ENCODE measurements around the gene HDAC4. TPM values are rescaled to one million over a fixed set of nuclear protein-coding genes. Genes with fewer than 3 reads are reported as not detected.

HDAC4 gene
- total and polyA plus RNA-seq, 2 experiments from 2014 or later, result 8.1 to 41.8 TPM

DNA sequence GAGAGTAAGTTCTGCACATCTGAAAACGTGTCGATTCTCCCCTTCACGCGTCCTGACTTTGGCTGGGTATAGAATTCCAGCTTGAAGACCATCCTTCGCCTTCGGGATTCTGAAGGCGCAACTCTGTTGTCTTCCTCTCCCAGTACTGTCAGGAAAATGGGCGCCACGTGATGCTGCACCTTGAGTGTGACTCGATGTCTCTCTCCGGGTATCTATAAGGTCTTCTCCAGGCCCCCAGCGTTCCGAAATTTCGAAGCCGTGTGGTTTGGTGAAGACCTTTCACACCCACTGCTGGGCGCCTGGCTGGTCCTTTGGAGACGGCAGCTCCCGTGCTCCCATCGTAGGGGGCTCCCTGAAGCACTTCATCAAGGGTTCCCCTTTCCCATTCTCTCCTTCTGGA is 203.7 kb downstream of the HDAC4 start:
- peaks cover 8% of the 10 kb centered on the region for H3K27me3 Mint-ChIP-seq (ENCODE audit: insufficient read depth, low read depth, poor library complexity)
- H3K4me3 Mint-ChIP-seq, result no peak overlapping the region
- H3K9me2 ChIP-seq (ENCODE audit: insufficient read depth), result no peaks in the 10 kb centered on the region
- H2AFZ ChIP-seq, result no peak overlapping the region
- H3K4me2 ChIP-seq, result no peak overlapping the region
- peaks cover 9% of the 10 kb centered on the region; the same call in 1 of the 2 replicates for H3K4me1 ChIP-seq (ENCODE audit: insufficient read depth)
- H4K20me1 ChIP-seq (replicated peaks; ENCODE audit: insufficient read depth), result no peaks in the 10 kb centered on the region; the same call in 1 of the 2 replicates
- H3F3A ChIP-seq (replicated peaks; ENCODE audit: low read depth), result no peaks in the 10 kb centered on the region
- no peaks in the 10 kb centered on the region for H3K9me3 Mint-ChIP-seq
- H3K79me2 ChIP-seq (replicated peaks; ENCODE audit: insufficient read depth), result peaks cover 34% of the 10 kb centered on the region
- H3K27me3 ChIP-seq (ENCODE audit: insufficient read depth), result no peaks in the 10 kb centered on the region
- peaks cover 27% of the 10 kb centered on the region for H3K4me1 Mint-ChIP-seq
- peaks cover 7% of the 10 kb centered on the region; the same call in 2 of the 3 replicates for H3K36me3 Mint-ChIP-seq (ENCODE audit: low read depth)
- H3K4me3 ChIP-seq, result no peak overlapping the region
- no peak for TF ChIP-seq EZH2 (IDR thresholded peaks at IDR 0.05; ENCODE audit: low read depth, unreplicated experiment)
- H3K27ac ChIP-seq (ENCODE audit: low read depth), result no peak overlapping the region
- H3K27ac Mint-ChIP-seq, result no peak overlapping the region
- ATAC-seq (no peak), DNase-seq (ENCODE audit: low spot score) (no peak)
- no peaks in the 10 kb centered on the region for H3K36me3 ChIP-seq (ENCODE audit: insufficient read depth)

- Histone ChIP-seq H3K36me3 (ENCODE audit: insufficient read depth) (no peaks in the 10 kb centered on the region), H3F3A (replicated peaks; ENCODE audit: low read depth) (no peaks in the 10 kb centered on the region), H4K20me1 (replicated peaks; ENCODE audit: insufficient read depth) (no peaks in the 10 kb centered on the region; the same call in 1 of the 2 replicates), H2AFZ (no peak overlapping the region), H3K79me2 (replicated peaks; ENCODE audit: insufficient read depth) (peaks cover 31% of the 10 kb centered on the region), H3K4me1 (ENCODE audit: insufficient read depth) (peaks cover 3% of the 10 kb centered on the region; the same call in 1 of the 2 replicates), H3K27me3 (ENCODE audit: insufficient read depth) (no peaks in the 10 kb centered on the region), H3K4me2 (no peak overlapping the region), H3K9me2 (ENCODE audit: insufficient read depth) (no peaks in the 10 kb centered on the region), H3K4me3 (no peak overlapping the region), H3K27ac (ENCODE audit: low read depth) (no peak overlapping the region)
- Mint-ChIP-seq H3K4me3 (no peak overlapping the region), H3K4me1 (peaks cover 25% of the 10 kb centered on the region), H3K27ac (peak overlapping the region; percentile 15; the same call in 1 of the 2 replicates), H3K36me3 (ENCODE audit: low read depth) (peaks cover 7% of the 10 kb centered on the region; the same call in 2 of the 3 replicates), H3K27me3 (ENCODE audit: insufficient read depth, low read depth, poor library complexity) (peaks cover 8% of the 10 kb centered on the region), H3K9me3 (no peaks in the 10 kb centered on the region)
- ATAC-seq (no peak), DNase-seq (ENCODE audit: low spot score) (no peak)
- TF ChIP-seq EZH2phosphoT487 (IDR thresholded peaks at IDR 0.05; ENCODE audit: unreplicated experiment), result no peak
- TF ChIP-seq NANOG (IDR thresholded peaks at IDR 0.05; ENCODE audit: borderline replicate concordance), result no peak
Observed at GRCh38 chr2:239196474-239197021, 204.3 kb downstream of the HDAC4 start.

DNA sequence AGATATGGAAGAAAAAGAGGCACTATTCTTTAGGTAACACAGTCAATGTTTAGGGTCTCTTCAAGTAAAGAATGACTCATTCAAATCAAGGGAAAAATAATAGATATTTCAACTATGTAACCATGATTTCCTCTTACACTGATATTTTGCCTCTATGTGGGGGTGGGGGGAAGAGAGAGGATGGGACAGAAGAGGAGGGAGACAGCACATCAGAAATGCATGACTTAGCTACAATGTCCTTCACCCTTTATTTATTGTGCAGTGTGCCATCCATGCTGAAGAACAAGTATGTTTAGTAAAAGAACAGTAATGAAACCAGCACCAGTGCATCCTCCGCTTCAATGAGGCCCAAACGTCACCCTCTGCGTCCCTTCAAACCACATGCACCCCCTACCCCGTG is 204.8 kb downstream of the HDAC4 start:
- peaks cover 22% of the 10 kb centered on the region for H3K4me1 Mint-ChIP-seq
- Histone ChIP-seq H3K4me3 (no peak overlapping the region), H3K9me2 (ENCODE audit: insufficient read depth) (no peaks in the 10 kb centered on the region), H3K36me3 (ENCODE audit: insufficient read depth) (no peaks in the 10 kb centered on the region), H3K4me2 (no peak overlapping the region), H3K79me2 (replicated peaks; ENCODE audit: insufficient read depth) (peaks cover 29% of the 10 kb centered on the region), H3K27me3 (ENCODE audit: insufficient read depth) (no peaks in the 10 kb centered on the region), H2AFZ (no peak overlapping the region), H4K20me1 (replicated peaks; ENCODE audit: insufficient read depth) (no peaks in the 10 kb centered on the region; the same call in 1 of the 2 replicates), H3F3A (replicated peaks; ENCODE audit: low read depth) (no peaks in the 10 kb centered on the region), H3K27ac (ENCODE audit: low read depth) (no peak overlapping the region), H3K4me1 (ENCODE audit: insufficient read depth) (no peaks in the 10 kb centered on the region; the same call in 1 of the 2 replicates)
- no peak overlapping the region for H3K4me3 Mint-ChIP-seq
- DNase-seq (ENCODE audit: low spot score) (no peak), ATAC-seq (no peak)
- no peaks in the 10 kb centered on the region for H3K9me3 Mint-ChIP-seq
- H3K36me3 Mint-ChIP-seq (ENCODE audit: low read depth), result peaks cover 7% of the 10 kb centered on the region; the same call in 2 of the 3 replicates
- H3K27ac Mint-ChIP-seq, result peak overlapping the region; percentile 15; the same call in 1 of the 2 replicates
- TF ChIP-seq ZNF462 (CRISPR knock-in tag; IDR thresholded peaks at IDR 0.05), result no peak
- TF ChIP-seq JUNB (IDR thresholded peaks at IDR 0.05; ENCODE audit: unreplicated experiment), result no peak
- peaks cover 8% of the 10 kb centered on the region for H3K27me3 Mint-ChIP-seq (ENCODE audit: insufficient read depth, low read depth, poor library complexity)

Measured in GM23338 (cell line).